RWPE1 (cell line): ENCODE data around the gene NARS2.

Experiments used
- CTCF ChIA-PET: fragments of 350-600 bp; sonication (Branson Sonifier 250); formaldehyde crosslinking; extraction: SDS; loops from one replicate; lab custom pipeline; 2021; lab: Yijun Ruan, JAX
- POLR2A ChIA-PET: fragments of 400-600 bp; formaldehyde crosslinking; extraction: SDS; loops from one replicate; lab custom pipeline; 2020; ENCODE audit warnings: antibody characterized with exemption; ENCODE audit not compliant: low non-redundant PET; lab: Yijun Ruan, JAX
- DNase-seq: peaks from one replicate; pipeline ENCODE4 v3.0.0; 2012; ENCODE audit warnings: low spot score
- H3K27ac ChIP-seq: fragments of 450-650 bp; 2 replicates; pipeline ENCODE4 v1.5.1; 2017
- TF ChIP-seq, protein P1 (sequence below): fragments of 450-650 bp; conservative IDR thresholded peaks from 2 replicates; pipeline ENCODE4 v1.5.1; 2017; ENCODE audit warnings: low read depth, mild to moderate bottlenecking

Gene NARS2

DNA sequence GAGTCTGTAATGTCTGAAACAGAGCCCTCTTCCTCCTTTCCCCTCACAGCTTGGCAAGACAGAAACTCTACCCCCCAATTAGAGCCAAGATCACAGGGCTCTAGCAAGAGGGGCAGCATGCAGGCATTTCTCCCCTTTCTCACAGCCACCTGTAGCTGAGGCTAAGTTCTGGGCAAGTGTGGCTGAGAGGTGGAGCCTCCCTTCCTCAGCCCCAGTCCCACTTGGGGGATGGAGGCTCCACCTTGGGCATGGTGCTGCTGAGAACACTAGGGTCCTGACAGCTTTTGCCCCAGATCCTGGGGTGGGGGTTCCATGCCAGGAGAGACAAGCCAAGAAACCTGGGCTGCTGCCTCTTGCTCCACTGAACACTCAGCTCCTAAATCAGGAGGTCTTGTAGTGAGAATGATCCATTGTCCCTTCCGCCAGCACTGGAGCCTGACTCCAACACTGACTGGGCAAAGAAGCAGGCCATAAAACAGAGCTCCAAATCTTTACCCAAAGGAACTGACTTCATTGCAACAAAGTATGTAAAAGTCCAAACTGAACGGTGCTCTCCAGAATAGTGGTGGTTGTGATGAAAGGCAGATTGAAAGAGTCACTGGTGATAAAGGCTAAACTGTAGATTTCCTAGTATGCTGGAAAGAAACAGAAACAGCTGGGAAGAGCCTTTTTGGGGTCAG, 25.6 kb downstream of the NARS2 start:
- DNase-seq: no peak
- no peak overlapping the region for H3K27ac ChIP-seq
- ChIA-PET CTCF (interaction anchor here (0.6 kb wide), 1 partner anchor 1767 kb away, joined by 5 read pairs; no protein-coding TSS in a partner anchor), POLR2A (no interaction called here)
- TF ChIP-seq, protein P1, sequence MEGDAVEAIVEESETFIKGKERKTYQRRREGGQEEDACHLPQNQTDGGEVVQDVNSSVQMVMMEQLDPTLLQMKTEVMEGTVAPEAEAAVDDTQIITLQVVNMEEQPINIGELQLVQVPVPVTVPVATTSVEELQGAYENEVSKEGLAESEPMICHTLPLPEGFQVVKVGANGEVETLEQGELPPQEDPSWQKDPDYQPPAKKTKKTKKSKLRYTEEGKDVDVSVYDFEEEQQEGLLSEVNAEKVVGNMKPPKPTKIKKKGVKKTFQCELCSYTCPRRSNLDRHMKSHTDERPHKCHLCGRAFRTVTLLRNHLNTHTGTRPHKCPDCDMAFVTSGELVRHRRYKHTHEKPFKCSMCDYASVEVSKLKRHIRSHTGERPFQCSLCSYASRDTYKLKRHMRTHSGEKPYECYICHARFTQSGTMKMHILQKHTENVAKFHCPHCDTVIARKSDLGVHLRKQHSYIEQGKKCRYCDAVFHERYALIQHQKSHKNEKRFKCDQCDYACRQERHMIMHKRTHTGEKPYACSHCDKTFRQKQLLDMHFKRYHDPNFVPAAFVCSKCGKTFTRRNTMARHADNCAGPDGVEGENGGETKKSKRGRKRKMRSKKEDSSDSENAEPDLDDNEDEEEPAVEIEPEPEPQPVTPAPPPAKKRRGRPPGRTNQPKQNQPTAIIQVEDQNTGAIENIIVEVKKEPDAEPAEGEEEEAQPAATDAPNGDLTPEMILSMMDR: no peak

DNA sequence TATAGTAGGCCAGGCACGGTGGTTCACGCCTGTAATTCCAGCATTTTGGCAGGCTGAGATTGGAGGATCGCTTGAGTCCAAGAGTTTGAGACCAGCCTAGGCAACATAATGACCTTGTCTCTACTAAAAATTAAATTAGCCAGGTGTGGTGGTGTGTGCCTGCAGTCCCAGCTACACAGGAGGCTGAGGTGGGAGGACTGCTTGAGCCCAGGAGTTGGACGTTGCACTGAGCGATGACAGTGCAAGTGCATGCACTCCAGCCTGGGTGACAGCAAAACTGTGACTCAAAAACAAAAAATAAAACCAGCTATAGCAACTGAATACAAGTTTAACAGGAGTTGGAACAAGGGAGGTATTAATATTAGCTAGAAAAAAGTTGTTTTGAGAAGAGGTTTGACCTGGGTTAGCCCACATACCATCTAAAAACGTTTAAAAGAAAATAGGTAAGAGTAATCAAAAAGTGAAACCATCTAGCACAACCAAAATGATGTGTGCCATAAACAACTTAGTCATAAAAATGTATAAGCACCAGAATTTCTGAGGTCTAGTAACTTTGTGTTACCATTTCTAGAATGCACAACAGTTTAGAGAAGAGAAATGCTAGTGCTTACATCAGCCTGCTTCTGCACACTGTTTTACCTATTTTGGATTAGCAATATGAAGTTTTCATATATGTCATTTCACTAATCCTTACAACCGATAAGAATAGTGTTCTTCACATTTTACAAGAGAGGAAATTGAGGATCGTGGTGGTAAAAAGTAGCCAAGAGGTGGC, 26.5 kb downstream of the NARS2 start:
- H3K27ac ChIP-seq: no peak overlapping the region
- DNase-seq: no peak
- ChIA-PET CTCF (interaction anchor here (0.6 kb wide), 1 partner anchor 1766 kb away, joined by 5 read pairs; no protein-coding TSS in a partner anchor), POLR2A (no interaction called here)
- TF ChIP-seq, protein P1: no peak

- no peak overlapping the region for H3K27ac ChIP-seq
- TF ChIP-seq, protein P1: no peak
- POLR2A ChIA-PET: no interaction called here
- CTCF ChIA-PET: no interaction called here
- no peak for DNase-seq
Observed at GRCh38 chr11:78542007-78542406, 32.7 kb downstream of the NARS2 start.

GRCh38 chr11:78541537-78541936, 33.1 kb downstream of the NARS2 start:
- no peak overlapping the region for H3K27ac ChIP-seq
- ChIA-PET CTCF (no interaction called here), POLR2A (no interaction called here)
- TF ChIP-seq, protein P1: no peak
- no peak for DNase-seq

DNA sequence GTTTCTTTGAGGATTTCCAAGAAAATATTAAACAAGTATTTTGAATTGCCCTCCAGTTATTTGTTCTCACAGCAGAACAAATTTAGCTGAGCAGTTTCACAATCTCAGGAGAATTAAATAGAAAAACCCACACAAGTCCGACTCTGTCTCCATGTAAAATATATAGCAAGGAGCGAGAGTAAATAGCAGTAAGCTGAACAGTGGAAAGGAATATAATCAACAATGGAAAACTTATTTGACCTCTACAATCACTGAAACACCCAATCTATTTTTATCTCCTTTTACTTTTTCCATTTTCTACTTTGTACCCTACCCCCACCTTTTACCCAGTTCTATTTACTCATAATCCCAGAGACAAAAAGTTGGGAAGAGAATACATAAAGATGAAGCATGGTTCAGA, 34.4 kb downstream of the NARS2 start:
- TF ChIP-seq, protein P1: no peak
- DNase-seq: no peak
- ChIA-PET POLR2A (no interaction called here), CTCF (no interaction called here)
- H3K27ac ChIP-seq: no peak overlapping the region

- ChIA-PET CTCF (no interaction called here), POLR2A (interaction anchor here (0.6 kb wide), 1 partner anchor 156 kb away, joined by 7 read pairs; no protein-coding TSS in a partner anchor)
- DNase-seq: no peak
- H3K27ac ChIP-seq: no peak overlapping the region
- TF ChIP-seq, protein P1: no peak
Observed at GRCh38 chr11:78539506-78539905, 35.2 kb downstream of the NARS2 start.
